Measurements from ENCODE around the gene CCNK.
A peak's percentile ranks its signal among the peaks of the same experiment; 100 is the strongest.

The CCNK gene

GRCh38 chr14:99467336-99468078 lies 13.7 kb upstream of the CCNK start:
- DNase-seq = no peak

DNA sequence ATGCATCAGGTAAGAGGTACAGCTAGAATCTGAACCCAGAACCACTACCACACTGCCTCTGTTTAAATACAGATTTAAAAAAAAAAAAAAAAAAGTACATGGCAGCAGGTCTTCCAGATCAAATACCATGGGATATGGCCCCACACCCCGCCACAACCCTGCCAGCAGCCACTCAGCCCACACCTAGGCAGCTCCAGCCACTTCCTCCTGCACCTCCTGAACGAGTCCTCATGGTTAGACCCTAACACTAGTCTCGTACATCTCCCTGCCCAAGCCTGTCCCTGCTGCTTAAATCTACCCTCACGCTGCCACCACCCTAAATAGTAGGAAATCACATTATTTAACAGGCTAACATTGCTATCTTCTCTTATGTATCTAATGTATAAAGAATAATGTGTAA lies 13.1 kb upstream of the CCNK start:
- no peak for DNase-seq

DNA sequence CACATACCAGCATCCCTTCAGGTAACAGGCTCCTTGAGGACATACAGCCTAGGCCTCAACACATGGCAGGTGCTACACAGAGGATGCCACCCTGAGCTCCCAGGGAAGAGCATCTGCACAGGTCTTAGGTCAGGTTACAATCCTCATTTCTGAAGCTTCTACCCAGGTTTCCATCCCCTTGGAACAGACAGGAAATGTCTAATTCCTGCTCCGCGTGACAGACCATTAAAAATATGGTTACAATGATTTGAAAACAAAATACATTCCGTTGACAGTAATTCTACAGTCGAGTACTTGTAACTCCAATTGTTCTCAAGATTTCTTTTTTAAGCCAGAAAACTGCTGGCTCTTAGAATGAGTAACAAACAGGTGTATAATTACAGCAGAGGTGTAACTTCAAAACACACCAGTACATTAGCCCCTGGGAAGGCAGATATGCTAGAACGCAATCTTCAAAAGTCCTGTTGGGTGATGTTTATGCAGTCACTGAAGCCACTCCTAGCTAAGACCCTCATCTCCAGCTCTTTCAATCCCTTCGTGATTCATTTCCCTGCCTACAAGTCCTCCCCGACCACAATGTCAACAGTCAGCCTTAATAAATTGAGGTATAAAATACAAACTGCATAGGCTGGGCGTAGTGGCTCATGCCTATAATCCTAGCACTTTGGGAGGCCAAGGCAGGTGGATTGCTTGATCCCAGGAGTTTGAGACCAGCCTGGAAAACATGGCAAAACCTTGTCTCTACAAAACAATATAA lies 12.2 kb upstream of the CCNK start:
- no peak for DNase-seq

GRCh38 chr14:99471731-99472130 lies 9.5 kb upstream of the CCNK start:
- no peak for DNase-seq

DNA sequence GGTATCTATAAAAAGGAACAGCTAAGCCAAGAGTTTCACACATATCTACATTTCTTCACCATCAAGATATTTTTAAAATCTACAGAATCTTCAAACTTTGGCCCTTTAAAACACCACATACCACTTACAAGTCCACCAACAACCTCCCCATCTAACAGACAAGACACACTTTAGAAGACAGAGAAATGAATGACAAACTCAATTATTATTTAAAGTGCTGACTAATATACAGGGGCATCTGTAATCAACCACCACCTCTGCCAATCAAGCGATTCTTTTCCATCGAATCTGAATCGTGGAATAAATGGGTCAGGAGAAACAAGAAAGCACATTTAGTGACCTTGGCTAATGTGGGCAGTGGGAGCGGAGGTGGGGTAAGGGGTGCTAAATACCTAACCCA lies 8.3 kb upstream of the CCNK start:
- no peak for DNase-seq

GRCh38 chr14:99473458-99473857 lies 7.8 kb upstream of the CCNK start:
- DNase-seq = no peak

DNA sequence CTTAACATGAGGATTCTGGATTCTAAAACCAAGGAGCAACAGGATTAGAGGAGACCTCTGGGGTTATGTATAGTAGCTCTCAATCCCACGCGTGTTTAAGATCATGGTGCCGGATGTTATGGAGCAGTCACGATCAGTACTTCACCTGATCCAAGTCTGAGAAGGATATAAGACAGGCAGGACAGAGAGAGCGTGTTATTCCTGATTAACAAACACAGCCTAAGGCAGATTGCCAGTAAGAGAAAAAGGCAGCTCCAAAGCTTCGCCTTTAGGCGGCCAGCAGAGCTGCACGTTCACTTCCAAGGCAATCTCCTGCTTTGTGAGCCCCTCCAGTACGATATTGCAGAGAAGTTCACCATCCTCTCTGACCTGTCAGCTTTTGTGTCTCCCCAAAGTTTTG lies 6.0 kb upstream of the CCNK start:
- DNase-seq = no peak

GRCh38 chr14:99475660-99476059 lies 5.5 kb upstream of the CCNK start:
- DNase-seq = no peak

DNA sequence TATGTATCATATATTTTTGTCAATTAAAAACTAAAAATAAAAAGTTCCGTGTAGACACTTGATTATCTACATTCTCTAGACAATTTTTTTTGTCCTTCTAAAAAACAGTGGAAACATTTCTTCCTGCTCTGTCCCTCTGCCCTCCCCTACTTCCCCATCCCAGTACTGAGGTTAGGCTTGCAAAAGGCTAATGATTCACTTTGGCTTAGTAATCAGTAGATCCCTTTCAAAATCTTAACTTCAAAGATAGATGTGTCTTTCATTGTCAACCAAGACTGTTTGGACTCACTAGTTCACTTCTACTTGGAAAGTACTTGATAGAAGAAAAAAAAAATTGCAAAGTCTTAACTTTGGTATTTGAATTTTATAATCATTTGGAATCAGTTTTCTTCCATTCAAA lies 4.3 kb upstream of the CCNK start:
- no peak for DNase-seq

- no peak for DNase-seq
Observed at GRCh38 chr14:99478128-99478527, 3.1 kb upstream of the CCNK start.

DNA sequence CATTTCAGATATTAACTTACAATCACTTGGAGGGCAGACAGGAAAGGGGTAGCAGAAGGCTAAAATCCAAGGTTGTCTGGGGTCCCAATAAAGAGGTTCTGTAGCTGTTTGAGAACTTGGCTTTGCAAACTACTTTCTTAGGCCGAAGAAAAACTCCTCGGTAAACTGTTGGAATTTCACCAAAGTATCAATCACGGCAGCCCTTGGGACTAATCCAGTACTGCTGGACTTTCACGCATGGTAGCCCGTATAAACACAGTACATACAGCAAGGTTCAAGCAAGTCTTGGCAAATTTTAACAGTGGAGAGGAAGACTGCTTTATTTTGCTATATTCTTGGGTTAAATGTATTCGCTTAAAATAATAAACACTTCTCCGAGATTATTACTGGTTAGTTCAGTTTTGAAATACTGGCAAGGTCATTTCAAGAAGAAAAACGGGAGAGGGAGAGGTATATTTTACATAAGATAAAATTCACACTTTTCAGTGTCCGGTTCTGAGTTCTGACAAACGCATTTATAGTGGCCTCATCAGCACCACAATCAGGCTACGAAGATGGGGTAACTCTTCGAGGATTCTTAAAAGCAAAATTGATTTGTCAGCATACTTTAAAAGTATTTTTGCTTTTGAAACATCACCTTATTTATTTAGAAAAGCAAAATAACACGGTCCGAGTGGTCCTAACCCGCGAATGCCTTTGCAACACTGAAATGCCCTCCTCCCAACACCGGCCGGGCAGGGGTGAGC lies 1.9 kb upstream of the CCNK start:
- DNase-seq = no peak

- peak; percentile 45 for DNase-seq
Observed at GRCh38 chr14:99479906-99480869, 1.0 kb upstream of the CCNK start, which contains the start of gene SETD3. SETD3 (minus strand) TSS chr14:99480859; CDS start chr14:99465805, 15,054 bp downstream.

DNA sequence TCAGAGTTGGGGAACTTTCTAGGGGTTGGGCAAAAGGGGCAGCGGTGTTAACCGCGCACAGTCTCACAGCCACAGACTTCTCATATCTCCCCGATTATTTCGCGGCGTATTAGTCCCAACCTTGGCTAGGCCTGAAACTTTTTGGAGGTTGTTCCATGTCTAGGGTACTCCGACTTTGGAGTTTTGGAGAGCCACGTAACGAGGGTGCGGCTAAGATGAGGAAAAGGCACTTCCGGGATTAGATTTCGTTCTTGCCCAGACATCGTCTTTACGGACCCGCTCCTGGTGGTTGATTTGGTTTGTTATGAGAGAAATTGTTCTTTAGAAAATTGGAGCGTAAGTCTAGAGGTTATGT lies 513 bp downstream of the CCNK start:
- peak; percentile 29 for DNase-seq

GRCh38 chr14:99484106-99484505 lies 2.9 kb downstream of the CCNK start:
- DNase-seq = no peak

GRCh38 chr14:99497341-99497740 lies 16.1 kb downstream of the CCNK start:
- no peak for DNase-seq

GRCh38 chr14:99497894-99498293 lies 16.7 kb downstream of the CCNK start:
- no peak for DNase-seq

- DNase-seq = no peak
Observed at GRCh38 chr14:99502989-99503421, 21.8 kb downstream of the CCNK start.

GRCh38 chr14:99503848-99504453 lies 22.7 kb downstream of the CCNK start:
- DNase-seq = no peak

GRCh38 chr14:99505089-99505488 lies 23.9 kb downstream of the CCNK start:
- no peak for DNase-seq

DNA sequence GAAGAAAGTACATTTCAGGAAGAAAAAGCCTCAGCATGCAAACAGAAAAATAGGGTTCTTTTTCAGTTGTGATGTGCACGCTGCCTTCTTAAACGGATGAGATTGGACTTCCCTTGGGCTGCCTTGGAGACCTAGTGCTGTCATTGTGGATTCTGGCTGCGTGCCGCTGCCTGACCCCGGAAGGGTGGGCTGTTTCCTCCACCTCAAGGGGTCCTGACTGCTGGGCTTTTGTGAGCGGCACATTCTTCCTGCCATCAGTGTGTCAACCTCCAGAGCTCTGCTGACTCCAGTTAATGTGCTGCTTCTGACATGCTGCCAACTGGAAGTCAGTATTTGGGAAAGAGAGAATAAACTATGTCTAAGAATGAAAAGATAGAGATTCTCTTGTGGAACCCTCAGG lies 25.1 kb downstream of the CCNK start:
- no peak for DNase-seq

DNA sequence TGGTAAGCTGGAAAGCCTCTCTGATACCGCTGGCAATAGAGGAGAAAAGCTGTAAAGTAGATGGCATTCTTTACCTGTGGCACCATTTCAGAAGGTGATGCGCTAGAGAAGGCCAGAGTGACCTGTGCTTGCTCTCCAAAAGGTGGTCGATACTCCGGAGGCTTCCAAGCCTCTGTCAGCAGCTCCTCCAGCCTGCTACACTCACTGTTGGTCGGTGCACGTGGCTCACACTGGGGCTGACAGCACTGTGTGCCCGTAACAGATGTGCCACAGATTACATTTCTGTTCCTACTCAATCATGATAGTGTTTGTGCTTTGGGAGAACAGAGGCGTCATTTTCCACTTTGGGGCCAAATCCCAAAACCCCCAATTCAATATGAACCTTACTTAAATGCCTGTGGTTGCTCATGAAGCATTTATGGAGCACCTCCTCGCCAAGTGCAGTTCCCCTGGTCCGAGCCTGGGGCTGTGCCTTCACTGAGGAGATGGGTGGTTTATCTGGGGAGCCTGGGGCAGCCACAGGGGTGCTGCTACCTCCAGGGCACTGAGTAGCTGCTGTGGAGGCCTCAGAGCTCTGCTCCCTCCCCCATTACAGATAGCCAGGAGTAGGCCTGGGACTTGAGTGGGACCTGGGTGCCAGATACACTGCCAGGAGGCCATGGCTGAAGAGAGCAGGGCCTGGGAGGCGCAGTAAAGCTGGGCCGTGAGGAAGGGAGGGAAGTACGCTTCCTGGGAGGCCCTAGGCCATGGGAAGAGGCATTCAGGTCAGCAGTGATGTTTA lies 26.8 kb downstream of the CCNK start:
- no peak for DNase-seq
